H1 (cell line): ENCODE results near the gene CLDN4. TPM values are rescaled to one million over a fixed set of nuclear protein-coding genes. Genes with fewer than 3 reads are reported as not detected.
A peak's percentile ranks its signal among the peaks of the same experiment; 100 is the strongest.

ENCODE experiments used
- CTCF ChIA-PET: fragments of 300-600 bp; sonication (Branson Sonifier 250); formaldehyde crosslinking; loops from one replicate; lab custom pipeline; 2021; ENCODE audit not compliant: partially characterized antibody; lab: Charles Lee
- POLR2A ChIA-PET: fragments of 300-600 bp; sonication (Branson Sonifier 250); formaldehyde crosslinking; loops from one replicate; lab custom pipeline; 2021; ENCODE audit warnings: inconsistent platforms; ENCODE audit not compliant: partially characterized antibody; lab: Charles Lee
- DNase-seq, 2 experiments: peaks; one replicate each; pipeline versions ENCODE4 v3.0.0 to v3.0.0-alpha.2; 2010 to 2022; ENCODE audit warnings: low spot score in 2 of 2, low read depth in 1 of 2, mixed read lengths in 1 of 2
- FAIRE-seq: peaks from 2 replicates; lab custom pipeline; 2011; peaks lifted over from hg19 to GRCh38; lab: Jason Lieb, UNC
- H2AFZ ChIP-seq: 2 replicates; pipeline ENCODE4 v1.8.1; 2012; ENCODE audit warnings: low read length, inconsistent platforms
- H2AK5ac ChIP-seq: 2 replicates; pipeline ENCODE4 v1.6.1; 2013; ENCODE audit warnings: low read depth, low read length
- H2BK120ac ChIP-seq: replicated peaks from 2 replicates; pipeline ENCODE3; 2013; ENCODE audit warnings: low read depth, low read length, inconsistent platforms
- H2BK12ac ChIP-seq: 2 replicates; pipeline ENCODE4 v1.6.1; 2013; ENCODE audit warnings: low read depth, low read length
- H2BK15ac ChIP-seq: 2 replicates; pipeline ENCODE4 v1.6.1; 2013; ENCODE audit warnings: low read length
- H2BK20ac ChIP-seq: 2 replicates; pipeline ENCODE4 v1.6.1; 2013; ENCODE audit warnings: low read length
- H2BK5ac ChIP-seq: 2 replicates; pipeline ENCODE4 v1.6.1; 2013; ENCODE audit warnings: low read depth, low read length
- H3K14ac ChIP-seq: 2 replicates; pipeline ENCODE4 v1.6.1; 2013; ENCODE audit warnings: inconsistent platforms; ENCODE audit not compliant: insufficient read length
- H3K18ac ChIP-seq: 2 replicates; pipeline ENCODE4 v1.6.1; 2013; ENCODE audit warnings: low read length; ENCODE audit errors: extremely low read depth
- H3K23ac ChIP-seq: 2 replicates; pipeline ENCODE4 v1.6.1; 2013; ENCODE audit warnings: inconsistent platforms; ENCODE audit not compliant: insufficient read length
- H3K23me2 ChIP-seq: 2 replicates; pipeline ENCODE4 v1.6.1; 2013; ENCODE audit warnings: low read depth, low read length
- H3K27ac ChIP-seq: 2 replicates; pipeline ENCODE4 v1.6.1; 2011; ENCODE audit warnings: low read depth, low read length, inconsistent platforms
- H3K27me3 ChIP-seq, 4 experiments: replicated peaks in 1 of 4; 1 replicate in 1 of 4; 2 replicates in 3 of 4; pipeline versions ENCODE4 v1.6.1 to v1.8.1; 2011 to 2013; ENCODE audit warnings: low read length in 3 of 4, mild to moderate bottlenecking in 3 of 4, inconsistent platforms in 2 of 4, mixed read lengths in 2 of 4, moderate library complexity in 1 of 4; ENCODE audit not compliant: control insufficient read depth in 3 of 4, insufficient read depth in 3 of 4; ENCODE audit errors: extremely low read depth in 1 of 4
- H3K36me3 ChIP-seq, 4 experiments: 2 replicates each; pipeline versions ENCODE4 v1.6.1 to v1.8.1; 2011 to 2013; ENCODE audit warnings: mild to moderate bottlenecking in 4 of 4, low read length in 3 of 4, moderate library complexity in 2 of 4, control low read depth in 1 of 4, inconsistent platforms in 1 of 4; ENCODE audit not compliant: insufficient read depth in 4 of 4, control insufficient read depth in 2 of 4
- H3K4ac ChIP-seq: replicated peaks from 2 replicates; pipeline ENCODE3; 2013; ENCODE audit warnings: low read length, low read depth, mixed read lengths, inconsistent platforms; ENCODE audit not compliant: insufficient read length
- H3K4me1 ChIP-seq, 4 experiments: replicated peaks in 1 of 4; 1 replicate in 1 of 4; 2 replicates in 3 of 4; pipeline versions ENCODE4 v1.6.1 to v1.8.1; 2011 to 2013; ENCODE audit warnings: low read length in 3 of 4, inconsistent platforms in 2 of 4, mixed read lengths in 1 of 4; ENCODE audit not compliant: insufficient read depth in 4 of 4, control insufficient read depth in 3 of 4
- H3K4me2 ChIP-seq, 2 experiments: 2 replicates each; pipeline versions ENCODE4 v1.6.1 to v1.8.1; 2011 to 2013; ENCODE audit warnings: low read depth in 2 of 2, low read length in 2 of 2, control low read depth in 1 of 2, inconsistent platforms in 1 of 2, mild to moderate bottlenecking in 1 of 2; ENCODE audit not compliant: insufficient read depth in 1 of 2
- H3K4me3 ChIP-seq, 4 experiments: fragments of 200-600, 300-600 bp in 1 of 4; sonication (generic), shearing (Covaris generic), sonication (Bioruptor Twin) in 1 of 4; 2 replicates each; pipeline versions ENCODE4 v1.5.1 to v1.8.1; 2011 to 2016; ENCODE audit warnings: low read length in 4 of 4, low read depth in 3 of 4, control low read depth in 2 of 4, inconsistent platforms in 2 of 4, mild to moderate bottlenecking in 2 of 4, mixed read lengths in 1 of 4, moderate library complexity in 1 of 4; ENCODE audit not compliant: insufficient read depth in 2 of 4; ENCODE audit errors: extremely low read depth in 1 of 4
- H3K56ac ChIP-seq: replicated peaks from 2 replicates; pipeline ENCODE3; 2013; ENCODE audit warnings: low read depth, mild to moderate bottlenecking, mixed read lengths, low read length, inconsistent platforms; ENCODE audit not compliant: insufficient read length
- H3K79me1 ChIP-seq: 2 replicates; pipeline ENCODE4 v1.6.1; 2013; ENCODE audit warnings: low read depth, low read length, control low read depth
- H3K79me2 ChIP-seq, 2 experiments: 2 replicates each; pipeline versions ENCODE4 v1.6.1 to v1.8.1; 2012 to 2013; ENCODE audit warnings: low read length in 2 of 2, mild to moderate bottlenecking in 2 of 2, inconsistent platforms in 1 of 2; ENCODE audit not compliant: insufficient read depth in 2 of 2, control insufficient read depth in 1 of 2
- H3K9ac ChIP-seq, 4 experiments: replicated peaks in 1 of 4; 1 replicate in 1 of 4; 2 replicates in 3 of 4; pipeline versions ENCODE4 v1.6.1 to v1.8.1; 2011 to 2013; ENCODE audit warnings: low read depth in 3 of 4, low read length in 3 of 4, control low read depth in 2 of 4, mild to moderate bottlenecking in 2 of 4, moderate library complexity in 2 of 4, inconsistent platforms in 1 of 4; ENCODE audit errors: extremely low read depth in 1 of 4
- H3K9me3 ChIP-seq, 2 experiments: 2 replicates each; pipeline versions ENCODE4 v1.6.1 to v1.8.1; 2012 to 2013; ENCODE audit warnings: mild to moderate bottlenecking in 2 of 2, moderate library complexity in 2 of 2, control low read depth in 1 of 2, inconsistent platforms in 1 of 2, low read depth in 1 of 2, low read length in 1 of 2, mixed read lengths in 1 of 2; ENCODE audit not compliant: insufficient read depth in 2 of 2
- H4K20me1 ChIP-seq, 2 experiments: replicated peaks in 1 of 2; 2 replicates each; pipeline versions ENCODE3 to v1.8.1; 2011 to 2013; ENCODE audit warnings: inconsistent platforms in 2 of 2, low read length in 2 of 2, mild to moderate bottlenecking in 1 of 2; ENCODE audit not compliant: insufficient read depth in 2 of 2, control insufficient read depth in 1 of 2
- H4K5ac ChIP-seq: 2 replicates; pipeline ENCODE4 v1.6.1; 2013; ENCODE audit warnings: low read length, low read depth, mixed read lengths, inconsistent platforms; ENCODE audit not compliant: insufficient read length
- H4K8ac ChIP-seq: 2 replicates; pipeline ENCODE4 v1.8.0; 2013; ENCODE audit warnings: mild to moderate bottlenecking, moderate library complexity, low read length, inconsistent platforms; ENCODE audit not compliant: insufficient read depth; ENCODE audit errors: extremely low read depth
- H4K91ac ChIP-seq: replicated peaks from 2 replicates; pipeline ENCODE3; 2013; ENCODE audit warnings: low read length, mixed read lengths, inconsistent platforms; ENCODE audit not compliant: insufficient read length
- BCL11A ChIP-seq, 2 experiments: IDR thresholded peaks; one replicate each; pipeline ENCODE4 v1.6.1; 2011; ENCODE audit warnings: low read depth in 2 of 2, low read length in 2 of 2, mild to moderate bottlenecking in 2 of 2
- CTBP2 ChIP-seq: IDR thresholded peaks from 2 replicates; pipeline ENCODE4 v1.7.0; 2011; ENCODE audit warnings: borderline replicate concordance, mild to moderate bottlenecking, moderate library complexity, mixed read lengths, low read length; ENCODE audit not compliant: insufficient read depth, insufficient read length
- JUND ChIP-seq: IDR thresholded peaks from 2 replicates; pipeline ENCODE4 v1.6.1; 2011; ENCODE audit warnings: mild to moderate bottlenecking, improper control_type of control experiment, low read length
- TBP ChIP-seq: IDR thresholded peaks from 2 replicates; pipeline ENCODE4 v1.6.1; 2011; ENCODE audit warnings: low read depth, low read length, improper control_type of control experiment
- USF2 ChIP-seq: IDR thresholded peaks from 2 replicates; pipeline ENCODE4 v1.6.1; 2011; ENCODE audit warnings: low read length, improper control_type of control experiment
- WGBS, 2 experiments: shearing (Covaris generic) in 1 of 2; methylation state at CpG; one replicate each; pipeline versions ENCODE4 v1.1.6 to v1.1.7; 2013 to 2015; ENCODE audit warnings: low lambda C conversion rate in 2 of 2, mixed read lengths in 2 of 2, inconsistent platforms in 1 of 2, low coverage in 1 of 2, missing lambda C conversion rate in 1 of 2; ENCODE audit not compliant: insufficient replicate concordance in 2 of 2, insufficient coverage in 1 of 2, insufficient read length in 1 of 2; ENCODE audit errors: extremely low coverage in 1 of 2, missing lambda C conversion rate in 1 of 2; 5-methylcytosine and 5-hydroxymethylcytosine counted together
- polyA plus RNA-seq, 7 experiments: library from polyadenylated mRNA; depleted of rRNA in 3 of 7; stranded (reverse) in 5 of 7; unstranded in 2 of 7; fragments of >200 nt in 5 of 7; fragments of 200-250 nt in 2 of 7; gene quantifications; 1 replicate in 5 of 7; 2 replicates in 1 of 7; 4 replicates in 1 of 7; pipeline versions ENCODE4 v1.2.1 to v1.2.3, GENCODE V29; 2011 to 2013; ENCODE audit warnings: missing spikeins in 2 of 7, mixed read lengths in 2 of 7
- total RNA-seq: library from RNA; stranded (reverse); fragmentation: NEBNext Ultra II Directional; extraction: Animal tissue kit (Norgen Biotek cat#: 25700); gene quantifications from 2 replicates; pipeline ENCODE4 v1.2.1, GENCODE V29; 2021
- TF ChIP-seq, protein P1 (sequence below): IDR thresholded peaks from 2 replicates; pipeline ENCODE4 v1.6.1; 2011; ENCODE audit warnings: low read depth, mild to moderate bottlenecking, low read length; ENCODE audit not compliant: insufficient read depth

The CLDN4 gene
- total and polyA plus RNA-seq, 2 of the 8 experiments (the other 6 are each of a cell fraction or from before 2014, with no cell fraction given), result 28.0 to 69.3 TPM

GRCh38 chr7:73866446-73866767 is 35.6 kb downstream of the CLDN4 start:
- H2BK15ac ChIP-seq, result no peak overlapping the region
- H2BK20ac ChIP-seq, result no peak overlapping the region
- no peak overlapping the region for H3K23ac ChIP-seq
- H3K4ac ChIP-seq, result no peak overlapping the region
- 0 out of 2 replicates have a peak overlapping the region, but pooled peaks have one; percentile 39 for H2BK12ac ChIP-seq
- DNase-seq (no peak), FAIRE-seq (no peak)
- H3K14ac ChIP-seq, result no peak overlapping the region
- H3K79me2 ChIP-seq, result no peaks in the 10 kb centered on the region
- no peak overlapping the region for H3K27ac ChIP-seq
- no peaks in the 10 kb centered on the region for H3K9me3 ChIP-seq
- H3K27me3 ChIP-seq, result no peaks in the 10 kb centered on the region
- H2BK120ac ChIP-seq, result no peak overlapping the region
- H3K79me1 ChIP-seq, result no peaks in the 10 kb centered on the region
- no peak overlapping the region for H2BK5ac ChIP-seq
- peaks cover 3 to 19% (median 14%) of the 10 kb centered on the region in 4 experiments for H3K4me1 ChIP-seq
- POLR2A ChIA-PET, result interaction anchor here (1.3 kb wide), 1 partner anchor 125 kb away, joined by 3 read pairs; no protein-coding TSS in a partner anchor
- no peak overlapping the region for H4K8ac ChIP-seq
- WGBS, 2 experiments, result 100% methylated on average over 1 of the region's 1 CpG; no CpG with 5 or more reads in 1 of the 2 experiments
- peaks cover 12% of the 10 kb centered on the region; the same call in 1 of the 2 replicates for H3K23me2 ChIP-seq
- H4K91ac ChIP-seq, result no peak overlapping the region
- H4K5ac ChIP-seq, result no peak overlapping the region
- H4K20me1 ChIP-seq, result peaks cover 0 to 1% of the 10 kb centered on the region in 2 experiments
- H3K56ac ChIP-seq, result peak overlapping the region; percentile 24
- no peak for TF ChIP-seq TBP
- TF ChIP-seq BCL11A (IDR thresholded peaks at IDR 0.05; ENCODE audit: low read depth in 2 of 2, low read length in 2 of 2), result no peak
- TF ChIP-seq JUND, result no peak
- TF ChIP-seq, protein P1, sequence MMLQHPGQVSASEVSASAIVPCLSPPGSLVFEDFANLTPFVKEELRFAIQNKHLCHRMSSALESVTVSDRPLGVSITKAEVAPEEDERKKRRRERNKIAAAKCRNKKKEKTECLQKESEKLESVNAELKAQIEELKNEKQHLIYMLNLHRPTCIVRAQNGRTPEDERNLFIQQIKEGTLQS, result no peak
- TF ChIP-seq USF2, result no peak
- TF ChIP-seq CTBP2, result no peak
- no peaks in the 10 kb centered on the region for H3K36me3 ChIP-seq
- H3K4me3 ChIP-seq, result no peak overlapping the region
- CTCF ChIA-PET, result interaction anchor here (0.7 to 4.9 kb wide), 7 partner anchors 18 to 189 kb away, joined by 3 to 43 read pairs (median 5); partner anchors contain the start of gene ELN
- no peak overlapping the region for H3K4me2 ChIP-seq
- no peak overlapping the region for H3K18ac ChIP-seq
- H2AK5ac ChIP-seq, result no peak overlapping the region
- no peak overlapping the region for H3K9ac ChIP-seq
- H2AFZ ChIP-seq, result no peak overlapping the region
